ENCODE results near the gene TCF7.

The TCF7 gene

GRCh38 chr5:134090522-134090921, 24.0 kb upstream of the TCF7 start:
- DNase-seq (ENCODE audit: low read depth): no peak

DNA sequence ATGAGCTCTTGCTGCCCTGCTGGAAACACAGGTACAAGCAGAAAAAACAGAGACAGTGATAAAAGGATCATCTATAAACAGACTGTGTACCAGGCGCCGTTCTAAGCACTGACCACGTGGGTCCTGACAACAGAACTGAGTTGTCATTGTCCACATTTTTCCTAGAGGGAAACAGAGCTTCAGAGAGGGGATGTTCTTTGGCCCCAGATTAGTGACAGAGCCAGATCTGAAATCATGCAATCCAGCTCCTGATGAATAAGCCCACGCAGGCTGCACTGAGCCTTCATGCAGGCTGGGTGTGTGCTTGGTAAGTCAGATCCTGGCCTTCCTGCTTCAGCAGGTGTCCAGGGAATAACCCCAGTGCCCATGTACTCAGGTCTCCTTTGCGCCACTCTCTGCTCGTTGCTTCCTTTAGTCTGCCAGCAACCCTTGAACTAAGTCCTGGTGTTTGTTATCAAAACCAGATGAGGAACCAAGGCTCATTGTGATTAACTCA, 22.8 kb upstream of the TCF7 start:
- DNase-seq (ENCODE audit: low read depth): no peak

DNA sequence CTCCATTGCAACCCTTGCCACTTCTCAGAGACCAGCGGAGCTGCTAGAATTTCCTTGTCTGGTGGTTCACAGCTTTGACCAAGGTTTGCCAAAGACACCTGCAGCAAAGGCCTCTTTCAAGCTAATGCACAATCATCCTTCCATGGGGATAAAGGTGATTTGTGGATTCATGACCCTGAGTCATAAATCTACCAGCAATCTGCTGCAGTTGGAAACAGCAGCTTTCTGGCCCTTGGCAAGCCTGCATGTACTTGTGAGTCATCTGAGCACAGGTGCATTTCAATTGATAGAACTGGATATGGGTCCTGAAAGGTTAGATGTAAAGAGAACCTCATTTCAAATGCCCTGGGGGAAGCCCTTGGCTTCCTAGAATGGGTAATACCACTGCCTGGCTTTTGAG, 21.6 kb upstream of the TCF7 start:
- no peak for DNase-seq (ENCODE audit: low read depth)

DNA sequence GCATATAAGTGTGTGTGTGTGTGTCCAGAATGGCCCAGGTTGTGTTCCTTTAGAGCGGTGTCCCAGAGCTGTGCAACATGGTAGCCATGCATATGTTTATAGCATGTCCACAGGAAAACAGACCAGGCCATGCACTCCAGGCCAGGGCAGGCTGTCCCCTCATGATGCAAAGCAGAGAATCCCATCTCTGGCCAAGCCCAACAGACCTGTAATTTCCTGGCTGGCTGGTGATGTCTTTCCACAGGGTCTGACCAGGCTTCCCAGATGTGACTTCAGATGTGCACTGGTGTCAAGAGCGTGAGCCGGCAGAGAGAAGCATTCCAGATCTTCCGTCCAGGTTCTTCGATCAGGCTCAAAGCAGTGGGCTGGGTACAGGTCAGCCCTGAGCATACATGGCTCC, 21.1 kb upstream of the TCF7 start:
- DNase-seq (ENCODE audit: low read depth): no peak

DNA sequence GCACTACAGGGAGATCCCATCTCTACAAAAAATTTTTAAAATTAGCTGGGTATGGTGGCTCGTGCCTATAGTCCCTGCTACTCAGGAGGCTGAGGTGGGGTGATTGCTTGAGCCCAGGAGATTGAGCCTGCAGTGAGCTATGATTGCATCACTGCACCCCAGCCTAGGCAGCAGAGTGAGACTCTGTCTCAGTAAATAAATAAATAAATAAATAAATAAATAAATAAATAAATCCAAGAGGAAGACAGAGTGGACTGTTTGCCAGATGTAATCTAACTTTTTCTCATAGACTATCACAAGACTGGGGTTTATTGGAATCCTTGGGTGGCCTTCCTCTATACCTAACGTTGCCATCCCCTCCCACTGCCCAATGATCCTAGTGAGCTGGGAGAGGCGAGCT, 19.2 kb upstream of the TCF7 start:
- no peak for DNase-seq (ENCODE audit: low read depth)

DNA sequence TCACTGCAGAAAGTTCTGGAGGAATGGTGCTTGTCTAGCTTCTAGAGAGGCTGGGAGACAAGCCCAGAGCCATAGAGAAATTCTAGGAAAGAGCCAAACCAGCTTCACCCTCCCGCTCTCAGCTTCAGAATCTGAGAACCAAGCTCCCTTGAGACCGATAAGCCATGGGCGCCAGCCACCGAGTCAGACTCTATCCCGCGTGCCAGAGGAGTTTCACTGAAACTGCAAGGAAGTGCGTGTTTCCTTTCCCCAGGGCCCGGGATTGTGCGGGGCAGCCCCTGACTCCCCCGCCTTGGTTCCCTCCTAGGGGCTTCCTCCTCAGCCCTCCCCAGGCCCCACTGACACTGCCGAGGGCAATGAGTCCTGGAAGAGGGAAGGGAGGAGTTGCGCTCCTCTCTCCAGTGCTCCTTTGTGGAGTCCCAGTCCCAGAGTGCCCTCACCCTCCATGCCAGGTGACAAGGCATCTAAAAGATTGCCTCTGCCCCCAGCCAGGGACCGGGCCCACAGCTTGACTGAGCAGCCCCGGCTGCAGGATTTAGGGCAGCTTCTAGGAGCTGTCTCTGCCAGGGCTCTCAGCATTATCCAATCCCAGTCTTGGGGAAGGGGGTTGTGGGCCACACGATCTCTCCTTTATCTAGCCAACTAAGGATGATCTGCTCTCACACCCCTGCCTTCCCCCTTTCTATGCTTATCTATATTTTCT, 18.4 kb upstream of the TCF7 start:
- no peak for DNase-seq (ENCODE audit: low read depth)

DNA sequence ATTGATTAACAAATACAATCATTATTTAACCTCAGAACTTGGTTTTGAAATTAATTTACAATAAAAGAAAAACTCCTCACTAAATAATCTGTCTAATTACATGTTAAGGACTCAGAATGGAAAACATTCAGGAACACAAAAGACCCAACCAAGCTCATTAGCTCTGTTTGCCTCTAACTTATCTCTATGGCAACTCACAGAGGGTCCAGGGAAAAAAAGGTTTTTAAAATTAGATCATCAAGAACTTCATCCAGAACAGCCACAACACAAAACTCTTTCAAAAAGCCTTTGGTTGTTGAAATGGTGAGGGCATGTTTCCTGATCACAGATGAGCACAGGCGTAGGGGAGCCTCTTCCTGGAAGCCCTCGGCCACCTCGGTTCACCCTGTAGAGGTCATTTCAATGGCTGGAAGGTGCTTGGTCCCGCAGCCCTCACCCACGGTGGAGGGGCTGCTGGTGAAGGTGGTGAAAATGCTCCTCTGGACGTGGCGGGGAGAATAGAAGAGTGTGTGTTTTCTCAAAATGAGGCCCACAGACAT, 17.2 kb upstream of the TCF7 start:
- no peak for DNase-seq (ENCODE audit: low read depth)

GRCh38 chr5:134098690-134099089, 15.8 kb upstream of the TCF7 start:
- no peak for DNase-seq (ENCODE audit: low read depth)

GRCh38 chr5:134099288-134099872, 15.1 kb upstream of the TCF7 start:
- DNase-seq (ENCODE audit: low read depth): no peak

GRCh38 chr5:134099939-134100282, 14.6 kb upstream of the TCF7 start:
- no peak for DNase-seq (ENCODE audit: low read depth)

GRCh38 chr5:134100283-134101091, 14.0 kb upstream of the TCF7 start:
- DNase-seq (ENCODE audit: low read depth): peak; percentile 83

- peak; percentile 43 for DNase-seq (ENCODE audit: low read depth)
Observed at GRCh38 chr5:134101686-134102439, 12.6 kb upstream of the TCF7 start.

DNA sequence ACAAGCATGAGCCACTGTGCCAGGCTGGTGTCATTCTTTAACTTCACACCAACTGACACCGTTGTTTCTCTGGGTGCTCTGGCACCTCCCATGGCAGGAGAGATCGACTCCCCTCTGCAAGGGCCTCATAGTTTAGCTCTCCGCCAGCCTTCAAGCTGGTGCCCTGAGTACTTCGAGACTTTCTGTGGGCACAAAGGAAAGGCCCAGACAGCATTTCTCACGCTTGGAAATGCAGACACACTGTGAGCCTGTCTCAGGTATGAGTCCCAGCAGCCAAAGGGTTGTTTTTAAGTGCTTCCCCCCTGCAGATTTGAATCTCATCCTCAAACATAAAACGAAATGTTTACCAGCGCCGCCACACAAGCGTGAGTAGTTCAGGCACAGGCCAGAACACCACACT, 11.1 kb upstream of the TCF7 start:
- peak; percentile 23 for DNase-seq (ENCODE audit: low read depth)

DNA sequence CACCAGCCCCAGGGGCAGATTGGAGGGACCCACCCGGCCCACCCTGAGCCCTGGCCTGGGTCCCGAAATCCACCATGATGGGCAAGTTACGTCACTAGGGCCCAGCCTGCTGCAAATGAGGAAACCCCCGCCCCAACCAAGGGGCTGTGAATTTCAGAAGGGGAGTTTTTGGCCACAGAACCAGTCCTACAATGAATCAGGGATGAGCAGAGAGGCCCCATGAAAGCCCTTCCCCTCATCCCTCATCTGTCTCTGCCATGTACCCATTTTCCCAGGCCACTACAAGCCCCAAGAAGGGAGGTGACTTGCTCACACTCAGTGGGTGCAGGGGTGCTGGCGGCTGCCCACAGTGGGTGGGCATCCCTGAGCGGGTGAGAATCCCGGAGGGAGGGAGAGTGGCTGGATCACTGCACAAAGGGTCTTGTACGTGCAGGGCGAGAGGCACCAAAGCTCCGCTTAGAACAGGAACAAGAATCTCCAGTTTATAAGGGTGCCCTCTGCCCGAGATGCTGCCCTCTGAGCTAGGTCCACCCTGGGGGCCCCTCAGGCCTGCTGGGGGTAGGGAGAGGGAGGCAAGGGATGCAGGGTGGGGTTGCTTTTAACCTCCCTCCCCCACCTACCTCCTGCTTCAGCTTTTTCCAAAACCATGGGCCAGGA, 10.4 kb upstream of the TCF7 start:
- DNase-seq (ENCODE audit: low read depth): peak; percentile 47

DNA sequence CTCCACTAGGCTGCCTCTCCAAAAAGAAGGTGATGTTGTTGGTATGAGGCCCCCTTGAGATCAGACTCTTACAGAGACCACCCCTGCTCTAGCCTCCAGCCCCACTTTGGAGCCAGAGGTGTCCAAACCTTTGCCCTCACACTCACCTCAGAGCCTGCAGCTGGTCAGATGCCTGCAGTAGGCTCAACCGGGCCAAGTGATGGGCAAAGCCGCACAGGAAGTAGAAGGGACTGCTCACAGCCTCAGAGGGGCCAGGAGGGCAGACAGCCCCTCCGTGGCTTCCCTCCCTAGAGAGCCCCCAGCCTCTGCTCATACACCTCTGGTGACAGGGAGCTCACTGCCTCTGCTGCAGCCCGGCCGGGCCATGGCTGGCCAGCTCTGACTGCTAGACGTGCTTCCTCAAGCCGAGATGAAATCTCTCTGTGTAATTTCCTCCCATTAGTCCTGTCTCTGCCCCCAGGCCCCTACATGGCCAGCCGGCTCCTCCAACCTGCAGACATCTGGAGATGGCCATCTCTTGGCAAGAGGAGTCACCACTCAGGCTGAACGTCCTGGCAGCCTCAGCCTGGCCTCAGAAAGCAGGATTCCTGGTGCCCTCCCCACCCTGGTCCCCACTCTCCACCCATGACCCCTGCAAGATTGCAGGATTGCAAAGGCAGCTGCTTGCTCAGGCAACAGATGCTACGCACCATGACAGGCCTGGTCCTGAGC, 7.3 kb upstream of the TCF7 start:
- DNase-seq (ENCODE audit: low read depth): no peak

- no peak for DNase-seq (ENCODE audit: low read depth)
Observed at GRCh38 chr5:134107779-134108178, 6.7 kb upstream of the TCF7 start.

- DNase-seq (ENCODE audit: low read depth): no peak
Observed at GRCh38 chr5:134110382-134110781, 4.1 kb upstream of the TCF7 start.

GRCh38 chr5:134111741-134112647, 2.5 kb upstream of the TCF7 start:
- DNase-seq (ENCODE audit: low read depth): no peak

GRCh38 chr5:134112726-134113362, 1.6 kb upstream of the TCF7 start:
- DNase-seq (ENCODE audit: low read depth): no peak

Data from T-helper 22 cell (primary cell).